ENCODE results near the gene SUMF1.

Gene SUMF1

GRCh38 chr3:4411236-4411635 is 55.8 kb downstream of the SUMF1 start:
- DNase-seq, result no peak

DNA sequence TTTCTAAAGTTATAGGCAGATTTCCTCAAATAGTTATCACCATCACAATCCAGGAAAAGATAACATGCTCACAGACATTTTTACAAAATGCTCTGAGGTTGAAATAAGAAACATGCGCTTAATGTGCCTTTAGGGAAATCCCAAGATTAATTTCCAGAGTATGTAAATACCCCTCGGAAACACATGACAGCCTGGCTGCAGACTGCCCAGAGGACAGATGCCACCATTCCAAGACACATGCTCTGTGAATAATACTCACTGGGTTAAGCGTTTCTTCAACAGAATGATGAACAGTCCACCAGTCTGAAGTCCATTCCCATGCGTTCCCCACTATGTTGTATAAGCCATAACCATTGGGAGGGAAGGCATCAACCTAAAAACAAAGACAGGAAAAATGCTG is 56.5 kb downstream of the SUMF1 start:
- DNase-seq, result no peak

DNA sequence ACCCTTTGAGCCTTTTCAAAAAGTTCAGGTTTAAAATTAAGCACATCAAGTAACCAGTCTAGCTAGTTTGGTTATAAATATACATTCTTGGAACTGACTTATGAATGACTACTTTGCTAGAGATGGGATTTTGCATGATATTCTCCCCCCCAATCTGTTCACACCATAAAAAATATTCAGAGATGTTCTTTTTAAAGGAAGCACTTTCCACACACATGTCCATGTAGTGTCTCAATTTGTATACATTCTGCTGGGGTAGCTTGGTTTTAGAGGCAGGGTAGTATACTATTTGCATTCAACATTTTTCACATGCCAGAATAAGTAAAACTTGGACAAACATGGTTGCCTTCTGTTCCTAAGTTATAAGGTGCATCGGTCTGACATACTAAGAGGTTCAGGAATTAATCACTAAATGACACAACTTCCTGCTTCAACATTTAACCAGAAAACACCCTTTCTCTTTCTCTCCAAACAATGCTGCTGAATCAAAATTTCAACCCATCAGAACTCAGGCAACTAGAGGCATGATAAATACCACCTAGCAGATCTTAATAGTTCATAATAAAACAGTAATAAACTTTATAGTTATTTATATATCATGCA is 57.0 kb downstream of the SUMF1 start:
- no peak for DNase-seq

GRCh38 chr3:4409415-4409814 is 57.7 kb downstream of the SUMF1 start:
- DNase-seq, result no peak

DNA sequence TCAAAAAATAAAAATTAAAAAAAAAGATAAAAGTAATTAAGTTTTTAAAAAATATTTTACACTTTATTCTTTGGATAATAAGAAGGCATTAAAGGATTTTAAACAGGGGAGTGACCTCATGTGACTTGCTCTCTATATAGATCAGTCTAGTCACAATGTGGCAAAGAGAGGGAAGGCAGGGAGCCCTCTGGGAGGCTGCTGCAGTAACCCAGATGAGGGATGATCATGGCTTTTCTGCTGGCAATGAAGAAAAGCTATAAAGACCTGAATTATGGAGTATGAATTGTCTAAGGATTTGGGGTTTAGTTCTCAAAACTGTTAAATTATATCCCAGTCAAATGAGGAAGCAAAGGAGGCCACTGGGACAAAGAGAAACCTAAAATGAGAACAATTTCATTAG is 58.1 kb downstream of the SUMF1 start:
- no peak for DNase-seq

GRCh38 chr3:4407941-4408340 is 59.1 kb downstream of the SUMF1 start:
- DNase-seq, result no peak

- no peak for DNase-seq
These were observed 60.1 kb downstream of the SUMF1 start for GRCh38 chr3:4406746-4407568.

DNA sequence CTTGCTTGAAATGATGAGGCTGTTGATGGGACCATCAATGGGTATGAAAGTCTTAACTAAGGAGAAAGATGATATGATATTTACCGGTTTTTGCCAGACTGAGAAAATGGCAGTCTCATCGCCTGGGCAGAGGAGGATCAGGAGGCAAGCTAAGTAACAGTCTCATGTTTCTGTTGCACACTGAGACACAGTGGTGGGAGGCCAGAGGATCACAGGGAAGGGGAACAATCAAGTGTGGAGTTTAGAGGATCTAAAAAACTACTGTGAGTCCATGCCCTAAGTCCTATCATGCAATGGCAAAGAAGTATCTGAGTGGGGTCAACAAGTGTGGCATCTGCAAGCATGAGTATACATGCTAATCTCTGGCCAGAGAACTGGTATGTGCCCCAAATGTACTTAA is 62.2 kb downstream of the SUMF1 start:
- DNase-seq, result no peak

GRCh38 chr3:4401441-4401840 is 65.6 kb downstream of the SUMF1 start:
- DNase-seq, result no peak

DNA sequence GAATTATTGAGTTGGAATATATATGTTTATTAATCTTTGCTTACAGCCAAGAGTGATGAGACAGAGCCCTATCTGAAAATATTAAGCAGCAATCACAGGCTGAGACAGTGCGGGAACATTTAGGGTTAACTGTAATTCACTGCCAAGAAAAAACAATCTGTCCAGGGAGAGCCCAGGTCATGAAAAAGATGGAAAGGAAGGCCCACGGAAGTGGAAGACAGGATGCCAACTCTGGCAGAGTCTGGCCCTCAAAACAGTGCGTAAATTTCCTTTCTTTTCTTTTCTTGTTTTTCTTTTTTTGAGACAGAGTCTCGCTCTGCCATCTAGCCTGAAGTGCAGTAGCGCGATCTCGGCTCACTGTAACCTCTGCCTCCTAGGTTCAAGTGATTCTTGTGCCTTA is 67.6 kb downstream of the SUMF1 start:
- no peak for DNase-seq

DNA sequence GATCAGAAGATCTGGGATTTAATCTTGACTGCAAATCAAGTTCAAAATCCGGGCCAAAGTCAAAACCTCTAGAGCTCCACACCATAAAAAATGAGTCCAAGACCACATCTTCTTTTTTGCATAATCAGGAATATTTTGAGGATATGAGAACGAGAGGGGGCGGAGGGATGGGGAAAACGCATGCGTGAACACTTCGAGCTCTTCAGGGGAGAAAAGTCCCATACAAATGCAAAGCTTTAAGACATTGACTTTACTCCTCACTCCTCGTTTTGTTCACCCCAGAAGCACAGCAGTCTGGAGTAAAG is 68.2 kb downstream of the SUMF1 start:
- DNase-seq, result no peak

DNA sequence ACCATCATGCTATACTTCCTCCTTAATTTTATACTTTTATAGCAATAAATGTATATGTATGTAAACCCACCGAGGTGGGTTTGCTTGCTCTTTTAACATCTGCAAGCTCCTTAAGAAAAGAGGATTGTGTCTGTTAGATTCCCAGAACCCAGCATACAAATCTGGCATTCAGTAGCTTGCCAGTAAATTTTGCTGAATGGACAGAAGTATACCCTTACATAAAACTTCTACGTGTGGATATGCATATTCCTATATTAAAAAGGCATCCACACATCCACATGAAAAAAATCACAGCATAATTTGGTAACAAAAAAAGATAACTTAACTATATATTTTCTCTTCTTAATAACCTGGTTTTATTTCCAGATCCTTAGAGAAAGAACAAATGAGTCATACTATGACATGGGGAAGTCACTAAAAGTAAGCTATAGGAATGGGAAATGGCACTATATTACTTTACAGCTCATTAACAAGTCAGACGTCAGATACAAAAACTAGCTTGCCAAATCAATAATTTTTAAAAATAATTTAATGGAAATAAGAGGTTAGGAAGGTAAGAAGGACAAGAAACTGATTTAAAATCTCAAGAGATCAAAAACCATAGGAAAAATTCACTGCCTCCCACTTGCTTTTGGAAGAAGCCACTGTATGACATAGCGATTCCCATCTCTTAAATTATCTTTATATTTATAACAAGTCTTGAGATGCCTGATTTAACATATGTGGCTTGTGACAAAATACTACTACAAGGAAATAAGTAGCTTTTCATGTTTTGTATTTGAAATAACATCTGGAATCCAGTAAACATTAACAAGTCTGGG is 68.7 kb downstream of the SUMF1 start:
- DNase-seq, result no peak

DNA sequence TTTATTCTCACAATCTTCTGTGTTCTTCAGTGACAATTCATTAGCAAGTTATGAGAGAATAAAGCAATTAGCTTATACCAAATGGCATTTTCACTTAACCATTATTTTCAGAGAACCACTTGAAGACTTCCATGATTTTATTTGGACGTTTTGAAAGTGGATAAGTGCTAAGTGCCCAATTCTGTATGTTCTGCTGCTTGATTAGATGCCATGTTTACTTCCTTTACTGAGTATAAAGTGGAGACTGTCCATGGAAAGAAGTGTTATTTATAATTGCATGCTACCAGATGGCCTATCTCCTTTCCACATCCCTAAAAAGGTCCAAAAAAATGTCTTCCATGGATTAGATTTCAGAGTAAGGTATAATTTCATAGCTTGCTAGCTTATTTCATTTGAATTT is 69.6 kb downstream of the SUMF1 start:
- no peak for DNase-seq

DNA sequence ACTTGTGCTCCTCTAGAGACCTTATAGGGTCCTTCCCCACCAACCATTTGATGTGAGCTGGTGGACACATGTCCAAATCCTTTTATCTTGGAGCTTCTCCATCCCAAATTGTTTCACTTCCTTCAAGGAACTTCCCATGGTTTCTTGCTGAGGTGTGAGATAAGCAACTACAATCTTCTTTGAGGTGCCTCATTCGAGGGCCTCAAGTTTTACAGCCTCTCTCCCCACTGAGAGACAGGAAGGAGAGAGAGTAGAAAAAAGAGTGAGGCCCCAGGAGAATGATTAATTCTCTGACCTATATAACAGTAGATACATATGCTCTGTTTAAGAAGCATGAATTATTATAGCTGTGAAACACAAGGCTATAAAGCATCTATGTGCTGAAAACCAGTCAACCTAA is 70.5 kb downstream of the SUMF1 start:
- no peak for DNase-seq

GRCh38 chr3:4396006-4396405 is 71.1 kb downstream of the SUMF1 start:
- DNase-seq, result no peak

- no peak for DNase-seq
These were observed 71.6 kb downstream of the SUMF1 start for GRCh38 chr3:4395448-4395847.

DNA sequence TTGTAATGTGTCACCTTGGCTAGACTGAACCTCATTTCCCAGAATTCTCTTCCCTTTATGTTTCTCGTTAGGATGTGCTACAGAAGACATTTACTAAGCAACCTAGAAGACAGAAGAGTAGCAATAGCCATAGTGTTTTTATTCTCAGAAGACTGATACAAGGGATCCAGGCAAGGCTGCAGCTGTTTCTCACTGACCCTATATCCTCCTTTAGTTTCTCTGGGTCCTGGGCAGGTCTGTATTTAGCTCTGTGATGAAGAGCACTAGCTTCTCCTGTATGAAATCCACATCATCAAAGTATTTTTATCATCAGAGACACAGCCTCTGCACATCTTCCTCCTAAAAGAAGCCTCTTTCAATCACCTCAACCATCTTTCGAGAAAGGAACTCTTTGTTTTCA is 72.5 kb downstream of the SUMF1 start:
- no peak for DNase-seq

DNA sequence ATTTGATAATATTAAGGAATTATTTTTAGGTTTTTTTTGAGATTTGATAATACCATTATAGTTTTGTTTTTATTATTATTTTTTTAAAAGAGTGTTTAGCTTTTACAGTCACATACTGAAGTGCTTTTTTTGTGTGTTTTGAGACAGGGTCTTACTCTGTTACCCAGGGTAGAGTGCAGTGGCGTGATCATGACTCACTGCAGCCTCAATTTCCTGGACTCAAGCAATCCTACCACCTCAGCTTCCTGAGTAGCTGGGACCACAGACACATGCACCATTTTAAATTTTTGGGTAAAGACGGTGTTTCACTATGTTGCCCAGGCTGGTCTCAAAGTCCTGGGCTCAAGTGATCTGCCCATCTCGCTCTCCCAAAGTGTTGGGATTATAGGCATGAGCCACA is 73.0 kb downstream of the SUMF1 start:
- DNase-seq, result peak; percentile 3 to 45

GRCh38 chr3:4392992-4393391 is 74.1 kb downstream of the SUMF1 start:
- no peak for DNase-seq

- DNase-seq, result no peak
These were observed 79.6 kb downstream of the SUMF1 start for GRCh38 chr3:4387210-4388204.

- DNase-seq, result no peak
These were observed 81.9 kb downstream of the SUMF1 start for GRCh38 chr3:4385201-4385600.

- DNase-seq, result no peak
These were observed 87.1 kb downstream of the SUMF1 start for GRCh38 chr3:4380013-4380412.

DNA sequence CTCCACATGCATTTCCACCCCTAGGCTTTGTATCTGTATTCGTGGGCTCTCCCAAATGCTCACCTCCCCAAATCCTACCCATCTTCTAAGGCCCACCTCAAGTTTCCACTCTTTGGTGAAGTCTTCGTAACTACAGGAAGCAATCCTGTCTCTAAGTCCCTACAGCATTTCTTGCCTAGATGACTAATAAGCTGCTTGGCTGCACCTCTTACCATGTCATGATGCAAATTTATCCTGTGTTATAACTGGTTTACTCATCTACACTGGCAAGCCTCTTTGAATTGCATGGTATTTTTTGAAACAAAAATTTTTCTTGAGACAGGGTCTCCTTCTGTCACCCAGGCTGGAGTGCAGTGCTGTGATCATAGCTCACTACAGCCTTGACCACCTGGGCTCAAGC is 90.6 kb downstream of the SUMF1 start:
- DNase-seq, result no peak

Data from CD4-positive, alpha-beta T cell treated with Interleukin-1 beta for 1 hour (primary cell).